Measurements from ENCODE around the gene ABCB4. TPM values are rescaled to one million over a fixed set of nuclear protein-coding genes. Genes with fewer than 3 reads are reported as not detected.

Gene ABCB4
- total RNA-seq, 1 donor from 2014 or later = 2.5 TPM

DNA sequence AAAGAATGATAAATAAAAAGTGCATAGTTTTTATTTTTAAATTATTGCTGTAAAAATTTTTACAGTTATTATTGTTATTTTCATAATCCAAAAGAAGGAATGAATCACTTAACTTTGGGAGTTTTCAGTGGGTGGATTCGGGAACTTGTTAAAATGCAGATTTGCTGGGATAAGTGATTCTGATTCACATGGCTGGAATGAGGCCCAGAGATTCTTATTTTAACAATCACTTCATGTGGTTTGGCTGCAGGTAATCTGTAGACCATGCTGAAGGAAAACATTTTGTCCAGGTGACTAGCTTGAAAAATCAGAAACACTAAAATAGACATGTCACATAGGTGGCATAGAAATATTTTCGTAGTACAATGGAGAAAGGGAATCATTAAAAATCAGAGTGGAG, 116.1 kb downstream of the ABCB4 start:
- TF ChIP-seq CTCF (IDR thresholded peaks at IDR 0.05; ENCODE audit: partially characterized antibody, unreplicated experiment) = no peak
- Mint-ChIP-seq H3K4me3 (ENCODE audit: unreplicated experiment) (no peak overlapping the region), H3K27me3 (ENCODE audit: unreplicated experiment) (no peaks in the 10 kb centered on the region), H3K36me3 (ENCODE audit: unreplicated experiment) (peaks cover 20% of the 10 kb centered on the region), H3K4me1 (ENCODE audit: low read depth, unreplicated experiment) (no peaks in the 10 kb centered on the region), H3K9me3 (ENCODE audit: unreplicated experiment) (peaks cover 4% of the 10 kb centered on the region), H3K27ac (ENCODE audit: unreplicated experiment) (no peak overlapping the region)
- no peak for DNase-seq

DNA sequence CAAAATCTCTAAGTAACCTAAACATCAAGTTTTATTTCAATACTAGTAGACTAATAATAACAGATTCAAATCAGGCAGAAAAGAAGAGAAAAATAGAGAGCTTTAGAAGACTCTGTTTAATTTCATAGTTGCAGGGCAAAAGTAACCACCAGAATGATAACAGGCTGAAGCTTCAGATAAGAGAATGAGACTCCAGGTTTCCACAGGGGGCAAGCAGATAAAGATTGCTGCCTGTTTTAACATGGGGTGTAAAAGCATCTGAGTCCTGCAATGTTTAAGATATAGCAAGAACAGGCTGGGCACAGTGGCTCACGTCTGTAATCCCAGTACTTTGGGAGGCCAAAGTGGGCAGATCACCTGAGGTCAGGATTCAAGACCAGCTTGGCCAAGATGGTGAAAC, 119.0 kb downstream of the ABCB4 start:
- peaks cover 24% of the 10 kb centered on the region for H3K36me3 Mint-ChIP-seq (ENCODE audit: unreplicated experiment)
- H3K9me3 Mint-ChIP-seq (ENCODE audit: unreplicated experiment) = peaks cover 7% of the 10 kb centered on the region
- no peaks in the 10 kb centered on the region for H3K27me3 Mint-ChIP-seq (ENCODE audit: unreplicated experiment)
- no peak for TF ChIP-seq CTCF (IDR thresholded peaks at IDR 0.05; ENCODE audit: partially characterized antibody, unreplicated experiment)
- no peaks in the 10 kb centered on the region for H3K4me1 Mint-ChIP-seq (ENCODE audit: low read depth, unreplicated experiment)
- H3K4me3 Mint-ChIP-seq (ENCODE audit: unreplicated experiment) = no peak overlapping the region
- no peak for DNase-seq
- H3K27ac Mint-ChIP-seq (ENCODE audit: unreplicated experiment) = no peak overlapping the region

DNA sequence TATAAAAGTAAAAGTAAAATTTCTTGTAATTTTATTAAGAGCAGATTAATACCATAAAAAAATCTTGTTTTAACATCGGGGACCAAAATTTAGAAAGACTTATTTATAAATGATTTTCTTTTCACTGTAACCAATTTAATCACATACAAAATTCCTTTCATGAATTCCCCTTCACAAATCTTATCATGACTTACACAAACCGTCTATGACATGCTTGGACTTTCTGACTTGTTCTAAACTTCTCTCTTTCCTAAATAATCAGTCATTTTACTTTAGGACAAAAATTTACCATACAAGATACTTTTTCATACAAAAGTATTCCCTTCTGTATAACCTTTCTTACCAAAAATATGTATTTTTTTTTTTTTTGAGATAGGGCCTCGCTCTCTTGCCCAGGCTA, 120.7 kb downstream of the ABCB4 start:
- peaks cover 7% of the 10 kb centered on the region for H3K9me3 Mint-ChIP-seq (ENCODE audit: unreplicated experiment)
- TF ChIP-seq CTCF (IDR thresholded peaks at IDR 0.05; ENCODE audit: partially characterized antibody, unreplicated experiment) = no peak
- peaks cover 33% of the 10 kb centered on the region for H3K36me3 Mint-ChIP-seq (ENCODE audit: unreplicated experiment)
- DNase-seq = no peak
- H3K4me3 Mint-ChIP-seq (ENCODE audit: unreplicated experiment) = no peak overlapping the region
- H3K27ac Mint-ChIP-seq (ENCODE audit: unreplicated experiment) = no peak overlapping the region
- H3K4me1 Mint-ChIP-seq (ENCODE audit: low read depth, unreplicated experiment) = no peaks in the 10 kb centered on the region
- H3K27me3 Mint-ChIP-seq (ENCODE audit: unreplicated experiment) = no peaks in the 10 kb centered on the region

Other genes starting within 250 kb of the ABCB4 start
- 4.9 TPM for gene CROT, start 130.0 kb downstream of the ABCB4 start, total RNA-seq (ENCODE audit: unreplicated experiment)
- 0.78 TPM for gene ABCB1, start 125.2 kb upstream of the ABCB4 start, total RNA-seq (ENCODE audit: unreplicated experiment)
- gene RUNDC3B, start 152.7 kb upstream of the ABCB4 start, total RNA-seq (ENCODE audit: unreplicated experiment) = 17.8 TPM

All from glutamatergic neuron (in vitro differentiated cells).